B cell (primary cell): ENCODE data around the gene FBXO15. TPM values are rescaled to one million over a fixed set of nuclear protein-coding genes. Genes with fewer than 3 reads are reported as not detected.

Experiments
- ATAC-seq: fragments of 200-7000 bp; cut with Tn5 transposase; one replicate; pipeline ENCODE4 v1.10.0; 2021; ENCODE audit warnings: low read depth, mild to moderate bottlenecking, moderate number of reproducible peaks, moderate library complexity
- CTCF ChIA-PET: fragments of 350-600 bp; sonication (Branson Sonifier 250); formaldehyde crosslinking; loops from one replicate; lab custom pipeline; 2021; ENCODE audit warnings: antibody characterized with exemption, inconsistent platforms; lab: Charles Lee
- POLR2A ChIA-PET: fragments of 350-600 bp; sonication (Branson Sonifier 250); formaldehyde crosslinking; loops from one replicate; lab custom pipeline; 2021; ENCODE audit warnings: antibody characterized with exemption; lab: Charles Lee
- DNase-seq: peaks from one replicate; pipeline ENCODE4 v3.0.0; 2013
- H2AFZ ChIP-seq: 2 replicates; pipeline ENCODE4 v1.6.1; 2012; ENCODE audit warnings: mild to moderate bottlenecking, low read depth, low read length; ENCODE audit not compliant: insufficient read depth, poor library complexity, severe bottlenecking
- H3K27ac ChIP-seq, 2 donors: 1 replicate in 1 of 2; 2 replicates in 1 of 2; pipeline ENCODE4 v1.5.1; 2012 to 2013; ENCODE audit warnings: low read length in 2 of 2, mild to moderate bottlenecking in 2 of 2, moderate library complexity in 1 of 2
- H3K27me3 ChIP-seq, 4 experiments: fragments of 200-600 bp in 1 of 4; sonication (generic) in 1 of 4; replicated peaks in 1 of 4; 1 replicate in 2 of 4; 2 replicates in 2 of 4; pipeline versions ENCODE4 v1.6.1 to v1.7.0; 2013 to 2016; ENCODE audit warnings: low read length in 3 of 4, mild to moderate bottlenecking in 2 of 4, mixed read lengths in 1 of 4, moderate library complexity in 1 of 4; ENCODE audit not compliant: insufficient read depth in 4 of 4, control insufficient read depth in 3 of 4; ENCODE audit errors: control extremely low read depth in 1 of 4
- H3K36me3 ChIP-seq, 2 experiments: replicated peaks in 1 of 2; 1 replicate in 1 of 2; 2 replicates in 1 of 2; pipeline versions ENCODE4 v1.6.1 to v1.7.1; 2013; ENCODE audit warnings: low read length in 1 of 2; ENCODE audit not compliant: insufficient read depth in 2 of 2, control insufficient read depth in 1 of 2; ENCODE audit errors: control extremely low read depth in 1 of 2, extremely low read depth in 1 of 2
- H3K4me1 ChIP-seq, 2 donors: fragments of 200-600 bp in 1 of 2; sonication (generic) in 1 of 2; 1 replicate in 1 of 2; 2 replicates in 1 of 2; pipeline versions ENCODE4 v1.5.1 to v1.6.1; 2013 to 2017; ENCODE audit warnings: low read length in 2 of 2; ENCODE audit not compliant: control insufficient read depth in 2 of 2, insufficient read depth in 2 of 2
- H3K4me2 ChIP-seq: replicated peaks from 2 replicates; pipeline ENCODE3; 2012; ENCODE audit warnings: mild to moderate bottlenecking, low read depth, low read length; ENCODE audit not compliant: poor library complexity, severe bottlenecking
- H3K4me3 ChIP-seq, 5 experiments: fragments of 200-600 bp in 1 of 5; sonication (generic) in 1 of 5; 1 replicate in 3 of 5; 2 replicates in 2 of 5; pipeline versions ENCODE4 v1.5.1 to v1.7.0; 2011 to 2016; ENCODE audit warnings: low read length in 4 of 5, mild to moderate bottlenecking in 4 of 5, low read depth in 2 of 5, control low read depth in 1 of 5, moderate library complexity in 1 of 5; ENCODE audit not compliant: insufficient read depth in 1 of 5; ENCODE audit errors: control extremely low read depth in 1 of 5, extremely low read depth in 1 of 5
- H3K79me2 ChIP-seq: fragments of 200-600 bp; sonication (generic); one replicate; pipeline ENCODE4 v1.6.0; 2016; ENCODE audit warnings: low read length; ENCODE audit not compliant: control insufficient read depth, insufficient read depth
- H3K9ac ChIP-seq: fragments of 200-600 bp; sonication (generic); 2 replicates; pipeline ENCODE4 v1.6.1; 2017; ENCODE audit warnings: mild to moderate bottlenecking, low read length, moderate library complexity
- H3K9me3 ChIP-seq, 3 donors: one replicate each; pipeline versions ENCODE4 v1.6.1 to v1.7.1; 2013; ENCODE audit warnings: low read length in 2 of 3; ENCODE audit not compliant: control insufficient read depth in 2 of 3, insufficient read depth in 1 of 3; ENCODE audit errors: control extremely low read depth in 1 of 3
- H4K20me1 ChIP-seq: 2 replicates; pipeline ENCODE4 v1.6.0; 2012; ENCODE audit warnings: mild to moderate bottlenecking, low read length; ENCODE audit not compliant: insufficient read depth, control insufficient read depth, poor library complexity, severe bottlenecking
- H3K27ac Mint-ChIP-seq: one replicate; pipeline ENCODE4 v1.8.0; 2021; ENCODE audit warnings: mixed read lengths
- H3K27me3 Mint-ChIP-seq: one replicate; pipeline ENCODE4 v1.8.0; 2021; ENCODE audit warnings: mixed read lengths
- H3K4me1 Mint-ChIP-seq: one replicate; pipeline ENCODE4 v1.8.0; 2021; ENCODE audit warnings: mixed read lengths
- H3K4me3 Mint-ChIP-seq: one replicate; pipeline ENCODE4 v1.8.0; 2021; ENCODE audit warnings: mixed read lengths
- H3K9me3 Mint-ChIP-seq: one replicate; pipeline ENCODE4 v1.8.0; 2022; ENCODE audit warnings: mixed read lengths; ENCODE audit not compliant: insufficient read depth
- EZH2 ChIP-seq: IDR thresholded peaks from 2 replicates; pipeline ENCODE4 v1.6.1; 2012; ENCODE audit warnings: borderline replicate concordance, low read depth, mild to moderate bottlenecking, moderate library complexity, low read length; ENCODE audit not compliant: insufficient read depth, poor library complexity, severe bottlenecking
- WGBS: methylation state at CpG from one replicate; pipeline ENCODE4 v1.1.5; 2013; ENCODE audit warnings: missing lambda C conversion rate; ENCODE audit not compliant: insufficient coverage; 5-methylcytosine and 5-hydroxymethylcytosine counted together
- intact Hi-C: fragments of 100-400 bp; cut with micrococcal nuclease; formaldehyde crosslinking; loops from one replicate; pipeline ENCODE4 v1.10.0; 2022
- polyA plus RNA-seq: library from polyadenylated mRNA; depleted of rRNA; stranded (reverse); fragments of >200 nt; gene quantifications from 2 replicates; pipeline ENCODE4 v1.2.3, GENCODE V29; 2012
- total RNA-seq, 2 donors: library from RNA; stranded (reverse); fragments of 120-200 nt in 1 of 2; gene quantifications; 1 replicate in 1 of 2; 2 replicates in 1 of 2; pipeline versions ENCODE4 v1.2.3 to v1.2.4, GENCODE V29; 2013 to 2022
- TF ChIP-seq, protein P1 (sequence below): fragments of 200-600 bp; IDR thresholded peaks from one replicate; pipeline ENCODE4 v1.8.0; 2022; ENCODE audit warnings: antibody characterized with exemption, mild to moderate bottlenecking

FBXO15 gene
- total and polyA plus RNA-seq, 2 donors (not counting 1 experiment from before 2014, with no cell fraction given), result 1.6 to 4.1 TPM

DNA sequence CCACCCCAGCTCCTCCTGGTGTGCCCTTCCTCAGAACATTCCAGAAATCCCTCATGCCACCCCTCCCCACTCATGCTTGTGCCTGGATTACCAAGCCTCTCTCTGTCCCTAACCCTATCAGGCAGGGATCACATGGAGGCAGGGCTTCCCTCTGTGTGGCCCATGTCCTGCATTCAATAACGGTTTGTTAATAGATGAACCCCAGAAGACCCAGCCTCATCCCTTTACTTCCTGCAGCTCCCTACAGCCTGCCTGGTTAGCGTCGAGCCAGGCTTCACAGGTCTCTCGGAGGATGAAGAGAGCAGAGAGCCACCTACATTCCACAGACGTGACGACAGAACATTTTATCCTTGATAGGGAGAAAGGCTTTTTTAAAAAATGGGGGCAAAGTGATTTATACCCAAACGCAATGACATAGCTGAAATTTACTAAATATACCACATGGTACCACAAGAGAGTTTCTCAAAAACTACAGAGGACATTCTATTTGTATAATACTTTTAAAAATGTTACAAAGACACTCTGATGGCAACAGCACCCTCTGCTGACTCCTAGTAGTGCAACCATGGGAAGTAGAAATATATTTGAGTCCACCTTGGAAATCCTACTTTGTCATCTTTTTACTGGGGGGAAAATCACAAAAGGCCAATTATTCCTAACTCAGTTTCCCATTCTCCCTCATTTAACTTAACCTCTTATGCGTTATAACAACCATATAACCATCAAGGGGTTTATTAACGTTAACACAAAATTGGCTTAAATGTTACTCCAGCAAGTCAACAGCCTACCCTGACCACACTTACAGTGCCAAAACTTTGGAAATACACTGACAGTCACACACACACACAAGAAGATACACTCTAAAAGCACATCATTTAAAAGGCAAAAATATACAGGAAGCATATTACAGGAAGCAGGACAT, 30.7 kb downstream of the FBXO15 start:
- Histone ChIP-seq H3K4me2 (no peak overlapping the region), H3K27me3 (no peaks in the 10 kb centered on the region), H3K36me3 (no peaks in the 10 kb centered on the region), H3K4me1 (no peaks in the 10 kb centered on the region), H3K9me3 (no peaks in the 10 kb centered on the region), H3K9ac (no peak overlapping the region), H3K4me3 (no peak overlapping the region), H2AFZ (no peak overlapping the region), H3K79me2 (no peaks in the 10 kb centered on the region), H3K27ac (no peak overlapping the region), H4K20me1 (no peaks in the 10 kb centered on the region)
- 88% methylated on average over 3 of the region's 9 CpGs for WGBS
- ChIA-PET POLR2A (no interaction called here), CTCF (interaction anchor here (0.8 to 1.8 kb wide), 8 partner anchors 9 to 1354 kb away, joined by 3 to 14 read pairs (median 4); no protein-coding TSS in a partner anchor)
- no peak overlapping the region for H3K27ac Mint-ChIP-seq
- peaks cover 8% of the 10 kb centered on the region for H3K4me1 Mint-ChIP-seq
- no peaks in the 10 kb centered on the region for H3K9me3 Mint-ChIP-seq
- ATAC-seq (peak; percentile 36), DNase-seq (peak; percentile 44)
- intact Hi-C loops, result loop anchor here (1.0 to 10.0 kb wide), 6 partner anchors 34 to 1352 kb away; no protein-coding TSS in a partner anchor
- TF ChIP-seq, protein P1, sequence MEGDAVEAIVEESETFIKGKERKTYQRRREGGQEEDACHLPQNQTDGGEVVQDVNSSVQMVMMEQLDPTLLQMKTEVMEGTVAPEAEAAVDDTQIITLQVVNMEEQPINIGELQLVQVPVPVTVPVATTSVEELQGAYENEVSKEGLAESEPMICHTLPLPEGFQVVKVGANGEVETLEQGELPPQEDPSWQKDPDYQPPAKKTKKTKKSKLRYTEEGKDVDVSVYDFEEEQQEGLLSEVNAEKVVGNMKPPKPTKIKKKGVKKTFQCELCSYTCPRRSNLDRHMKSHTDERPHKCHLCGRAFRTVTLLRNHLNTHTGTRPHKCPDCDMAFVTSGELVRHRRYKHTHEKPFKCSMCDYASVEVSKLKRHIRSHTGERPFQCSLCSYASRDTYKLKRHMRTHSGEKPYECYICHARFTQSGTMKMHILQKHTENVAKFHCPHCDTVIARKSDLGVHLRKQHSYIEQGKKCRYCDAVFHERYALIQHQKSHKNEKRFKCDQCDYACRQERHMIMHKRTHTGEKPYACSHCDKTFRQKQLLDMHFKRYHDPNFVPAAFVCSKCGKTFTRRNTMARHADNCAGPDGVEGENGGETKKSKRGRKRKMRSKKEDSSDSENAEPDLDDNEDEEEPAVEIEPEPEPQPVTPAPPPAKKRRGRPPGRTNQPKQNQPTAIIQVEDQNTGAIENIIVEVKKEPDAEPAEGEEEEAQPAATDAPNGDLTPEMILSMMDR, result peak; percentile 56
- TF ChIP-seq EZH2, result no peak
- no peak overlapping the region for H3K4me3 Mint-ChIP-seq
- H3K27me3 Mint-ChIP-seq, result peaks cover 10% of the 10 kb centered on the region

DNA sequence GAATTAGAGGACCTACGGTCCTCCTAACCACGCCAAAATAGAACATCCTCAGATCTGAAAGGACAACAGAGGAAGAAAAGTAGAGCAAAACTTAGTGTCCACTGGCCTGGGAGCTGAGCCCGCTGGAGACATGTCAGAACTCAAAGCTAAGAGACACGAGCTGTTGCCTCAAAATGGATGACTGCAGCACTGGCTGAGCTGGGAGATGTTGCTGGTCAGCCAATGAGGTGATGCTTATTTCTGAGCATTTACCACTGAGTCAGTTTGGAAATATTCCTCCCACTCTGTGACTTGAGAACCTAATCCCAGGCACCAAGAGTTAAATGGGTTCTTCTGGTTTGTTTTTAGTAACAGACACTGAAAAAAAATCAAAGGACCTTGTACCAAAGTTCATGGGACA, 32.6 kb downstream of the FBXO15 start:
- no peak for TF ChIP-seq EZH2
- TF ChIP-seq, protein P1, result no peak
- Histone ChIP-seq H4K20me1 (no peaks in the 10 kb centered on the region), H3K9me3 (no peaks in the 10 kb centered on the region), H3K4me1 (no peaks in the 10 kb centered on the region), H3K36me3 (no peaks in the 10 kb centered on the region), H2AFZ (no peak overlapping the region), H3K4me3 (no peak overlapping the region), H3K4me2 (no peak overlapping the region), H3K27me3 (no peaks in the 10 kb centered on the region), H3K27ac (no peak overlapping the region), H3K9ac (no peak overlapping the region), H3K79me2 (no peaks in the 10 kb centered on the region)
- WGBS, result 90% methylated on average over 2 of the region's 4 CpGs
- no peak overlapping the region for H3K27ac Mint-ChIP-seq
- peaks cover 4% of the 10 kb centered on the region for H3K27me3 Mint-ChIP-seq
- intact Hi-C loops, result loop anchor here (5.0 to 10.0 kb wide), 4 partner anchors 53 to 1350 kb away; no protein-coding TSS in a partner anchor
- DNase-seq (no peak), ATAC-seq (no peak)
- no peak overlapping the region for H3K4me3 Mint-ChIP-seq
- POLR2A ChIA-PET, result no interaction called here
- CTCF ChIA-PET, result interaction anchor here (0.8 to 5.0 kb wide), 3 partner anchors 32 to 75 kb away, joined by 3 to 20 read pairs (median 4); no protein-coding TSS in a partner anchor
- H3K9me3 Mint-ChIP-seq, result peaks cover 4% of the 10 kb centered on the region
- H3K4me1 Mint-ChIP-seq, result peaks cover 11% of the 10 kb centered on the region
